NOMO-1 (cell line): Measurements from ENCODE around the gene LRP2BP.

ENCODE experiments used
- DNase-seq, 2 experiments: peaks; one replicate each; lab custom pipeline; 2025; ENCODE audit not compliant: unreplicated experiment in 2 of 2; lab: John Stamatoyannopoulos, UW

The LRP2BP gene

DNA sequence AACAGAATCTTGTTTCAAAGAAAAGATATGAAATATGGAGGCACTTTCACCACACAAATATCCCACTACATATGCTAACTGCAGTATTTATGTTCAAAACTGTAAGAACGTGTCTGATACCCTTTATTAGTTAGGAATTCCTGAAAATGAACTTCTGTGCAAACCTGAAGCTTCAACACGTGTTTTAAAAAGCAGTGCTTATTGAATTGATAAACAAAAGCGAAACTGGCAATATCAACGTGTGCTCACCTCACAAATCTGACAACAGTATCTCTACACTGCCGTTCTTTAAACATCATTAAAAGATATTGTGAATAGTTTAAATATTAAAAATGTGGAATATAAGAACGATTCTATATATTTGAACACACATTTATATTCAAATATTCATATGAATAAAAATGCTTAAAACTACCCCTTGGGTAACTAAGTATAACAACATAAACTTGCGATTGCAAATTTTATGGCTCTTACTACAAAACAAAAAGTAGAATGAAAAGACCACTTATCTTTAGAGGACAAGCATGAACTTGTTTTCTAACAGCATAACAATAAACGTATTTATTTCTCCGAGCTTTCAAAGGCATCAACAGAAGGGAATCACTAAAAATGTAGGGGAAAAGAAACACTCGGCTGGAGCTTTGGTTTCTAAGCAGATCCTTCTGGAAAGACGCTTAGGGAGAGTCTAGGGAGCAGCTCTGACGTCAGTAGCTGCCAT lies at the start of gene LRP2BP:
Gene LRP2BP (minus strand): TSS at position 687 of the 718 bp plus-strand sequence. CDS start 17,738 bp downstream, outside the sequence.
- DNase-seq = peak in 1 of 2 experiments; percentile 37

DNA sequence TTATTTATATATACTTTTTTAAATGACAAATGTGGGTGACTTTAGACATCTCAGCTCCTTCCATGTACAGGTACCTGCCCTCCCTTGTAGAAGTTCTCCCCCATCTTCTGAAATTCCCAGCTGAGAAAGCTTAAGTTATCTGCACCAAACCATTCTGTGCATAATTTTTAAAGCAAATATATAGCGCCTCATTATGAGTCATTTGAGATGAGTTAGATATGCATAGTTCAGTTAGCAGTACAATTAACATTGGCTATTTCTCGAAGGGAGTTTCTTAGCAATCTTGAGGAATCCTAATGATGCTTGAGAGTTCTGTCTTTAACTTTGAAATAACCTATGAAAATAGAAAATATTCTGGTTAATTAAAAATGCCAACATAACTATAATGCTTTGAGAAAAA lies 49.5 kb upstream of the LRP2BP start:
- DNase-seq = no peak

DNA sequence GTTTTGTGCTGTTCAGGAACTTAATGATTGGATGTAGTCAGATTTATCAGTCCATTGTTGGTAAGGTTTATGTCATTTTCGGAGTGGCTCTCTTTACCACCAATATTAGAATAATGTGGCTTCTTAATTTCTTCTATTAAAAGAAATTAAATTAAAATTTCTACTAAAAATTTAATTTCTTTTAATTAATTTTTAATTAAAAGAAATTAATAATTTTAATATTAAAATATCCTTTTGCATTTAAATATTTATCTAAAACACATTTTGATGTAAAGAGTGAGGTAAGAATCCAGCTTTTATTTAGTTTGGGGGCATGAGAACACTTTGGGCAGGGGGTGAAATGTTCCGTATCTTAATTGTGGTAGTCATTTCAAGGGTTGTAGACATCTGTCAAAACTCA lies 45.8 kb upstream of the LRP2BP start:
- no peak for DNase-seq

DNA sequence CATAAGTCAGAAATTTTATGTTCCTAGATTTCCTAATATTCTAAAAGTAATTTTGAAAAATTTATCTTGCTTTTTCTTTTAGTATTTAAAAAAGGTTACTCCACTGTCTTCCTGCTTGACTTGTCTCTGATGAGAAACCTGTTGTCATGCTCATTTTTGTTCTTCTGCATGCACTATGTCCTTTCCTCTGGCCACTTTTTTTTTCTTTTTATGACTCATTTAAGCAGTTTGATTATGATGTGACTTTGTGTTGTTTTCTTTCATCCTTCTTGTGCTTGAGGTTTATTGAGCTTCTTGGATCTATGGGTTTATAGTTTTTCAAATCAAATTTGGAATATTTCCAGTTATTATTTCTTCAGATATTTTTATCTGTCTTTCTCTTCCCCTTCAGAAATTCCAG lies 42.1 kb upstream of the LRP2BP start:
- DNase-seq = no peak

DNA sequence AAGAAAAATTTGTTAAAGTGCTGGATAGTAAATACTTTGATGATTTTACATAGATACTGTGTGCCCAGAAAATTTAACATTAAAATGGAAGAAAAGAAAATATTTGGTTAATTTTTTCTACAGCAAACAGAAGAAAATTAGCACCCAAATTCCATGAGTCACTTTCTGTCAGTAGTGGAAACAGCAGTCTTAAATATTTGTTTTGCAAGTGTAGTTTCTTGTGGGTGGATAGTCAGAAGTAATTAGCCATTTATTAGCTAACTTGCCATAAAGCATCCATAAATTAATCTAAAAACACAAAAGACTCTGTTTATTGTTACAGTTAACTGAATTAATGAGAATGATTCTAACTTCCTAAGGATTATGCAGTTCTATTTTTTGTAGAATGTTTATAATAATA lies 39.7 kb upstream of the LRP2BP start:
- DNase-seq = no peak

DNA sequence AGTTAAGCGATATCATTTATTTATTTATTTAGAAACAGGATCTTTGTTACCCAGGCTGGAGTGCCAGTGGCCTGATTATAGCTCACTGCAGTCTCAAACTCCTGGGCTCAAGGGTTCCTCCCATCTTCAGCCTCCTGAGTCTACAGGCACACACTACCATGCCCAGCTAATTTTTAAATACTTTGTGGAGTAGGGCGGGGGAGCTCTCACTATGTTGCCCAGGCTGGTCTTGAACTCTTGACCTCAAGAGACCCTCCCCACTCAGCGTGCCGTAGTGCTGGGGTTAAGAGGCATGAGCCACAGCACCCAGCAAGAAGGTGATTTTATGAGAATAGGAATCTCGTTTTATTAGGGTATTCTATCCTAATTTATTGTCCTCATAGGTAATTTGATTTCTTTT lies 33.9 kb upstream of the LRP2BP start:
- DNase-seq = no peak

DNA sequence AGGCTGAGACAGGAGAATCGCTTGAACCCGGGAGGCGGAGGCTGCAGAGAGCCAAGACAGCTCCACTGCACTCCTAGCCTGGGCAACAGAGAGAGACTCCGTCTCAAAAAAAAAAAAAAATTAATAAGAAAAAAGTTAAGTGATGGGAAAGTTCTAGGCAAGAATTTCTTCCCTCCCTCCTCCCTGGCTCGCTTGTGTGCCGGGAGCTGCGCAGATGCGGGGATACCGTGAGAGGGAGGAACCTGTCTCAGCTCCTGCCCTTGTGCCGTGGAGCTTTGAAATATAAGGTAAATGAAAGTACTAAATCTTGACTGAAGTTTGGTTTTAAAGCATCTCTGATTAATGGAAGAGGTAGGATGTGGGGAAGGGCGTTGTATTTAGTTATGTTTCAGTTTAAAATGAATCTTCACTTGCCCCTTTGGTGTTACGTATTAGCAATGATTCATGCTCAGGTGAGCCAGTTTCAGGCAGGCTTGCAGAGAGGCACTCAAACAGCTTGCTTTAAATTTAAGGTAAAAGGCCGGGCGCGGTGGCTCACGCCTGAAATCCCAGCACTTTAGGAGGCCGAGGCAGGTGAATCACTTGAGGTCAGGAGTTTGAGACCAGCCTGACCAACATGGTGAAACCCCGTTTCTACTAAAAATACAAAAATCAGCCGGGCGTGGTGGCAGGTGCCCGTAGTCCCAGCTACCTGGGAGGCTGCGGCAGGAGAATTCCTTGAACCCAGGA lies 31.4 kb upstream of the LRP2BP start:
- no peak for DNase-seq

DNA sequence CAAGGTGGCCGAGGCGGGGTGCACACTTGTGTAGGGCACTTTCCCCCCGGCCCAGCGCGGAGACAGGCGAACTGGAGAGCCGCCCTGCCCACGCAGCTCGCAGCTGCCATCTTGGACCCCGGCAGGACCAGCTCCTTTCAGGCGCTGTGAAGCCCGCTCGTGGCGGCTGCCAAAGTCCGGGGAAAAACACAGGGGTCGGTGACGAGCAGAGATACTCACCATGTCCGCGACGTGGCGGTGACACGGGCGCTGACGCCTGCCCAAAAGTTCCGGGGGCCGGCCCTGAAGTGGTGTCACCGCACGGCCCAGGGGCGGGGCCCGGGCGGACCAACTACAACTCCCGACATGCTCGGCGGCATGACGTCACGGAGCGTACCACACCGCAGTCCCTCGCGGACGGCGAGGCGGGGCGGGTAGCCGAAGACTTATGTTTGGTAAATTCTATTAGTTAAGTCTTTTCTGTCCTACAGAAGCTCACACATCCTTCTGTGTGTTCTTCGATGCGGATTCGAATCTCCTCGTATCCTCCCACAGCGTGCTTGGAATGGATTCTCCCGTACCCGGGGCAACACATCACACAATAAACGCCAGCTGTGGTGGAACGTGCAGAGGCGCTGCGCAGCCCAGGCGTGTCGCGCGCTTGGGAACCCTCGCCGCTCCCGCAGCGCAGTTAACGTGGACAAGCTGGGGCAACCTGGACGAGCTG lies 30.1 kb upstream of the LRP2BP start, which contains the start of gene UFSP2:
Gene UFSP2 (minus strand): TSS at position 318 of the 706 bp plus-strand sequence. CDS start 96 bp downstream, at position 222.
- peak; percentile 72 to 86 for DNase-seq

DNA sequence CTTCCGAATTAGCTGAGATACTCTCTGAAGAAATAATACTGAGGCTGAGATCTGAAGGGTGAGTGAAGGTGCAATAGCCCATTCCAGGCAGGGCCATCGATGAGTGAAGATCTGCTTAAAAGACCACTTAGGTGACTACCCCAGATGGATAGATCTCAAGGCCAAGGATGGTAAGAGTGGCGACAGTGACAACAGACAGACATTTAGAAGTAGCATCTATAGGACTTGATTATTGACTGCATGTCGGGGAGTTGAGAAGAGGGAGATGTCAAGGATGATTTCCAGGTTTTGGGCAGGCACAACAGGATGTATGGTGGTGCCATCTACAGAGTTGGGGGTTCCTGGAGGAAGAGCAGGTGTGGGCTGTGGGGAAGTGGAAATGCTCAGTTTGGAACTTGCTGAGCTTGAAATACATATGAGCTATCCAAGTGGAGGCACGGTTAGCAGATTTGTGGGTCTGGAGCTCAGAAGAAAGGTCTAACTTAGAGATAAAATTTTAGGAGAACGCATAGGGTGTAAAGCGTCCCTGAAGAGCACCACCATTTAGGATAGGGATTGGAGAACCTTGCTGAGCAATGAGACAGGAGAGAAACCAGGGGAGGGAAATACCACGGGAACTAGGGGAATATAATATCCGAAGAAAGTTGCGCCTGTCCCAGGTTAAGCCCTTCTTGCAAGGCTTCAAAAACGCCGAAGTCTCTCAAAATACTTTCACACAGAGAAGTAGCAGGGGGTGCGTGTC lies 29.4 kb upstream of the LRP2BP start:
- peak; percentile 9 to 29 for DNase-seq

DNA sequence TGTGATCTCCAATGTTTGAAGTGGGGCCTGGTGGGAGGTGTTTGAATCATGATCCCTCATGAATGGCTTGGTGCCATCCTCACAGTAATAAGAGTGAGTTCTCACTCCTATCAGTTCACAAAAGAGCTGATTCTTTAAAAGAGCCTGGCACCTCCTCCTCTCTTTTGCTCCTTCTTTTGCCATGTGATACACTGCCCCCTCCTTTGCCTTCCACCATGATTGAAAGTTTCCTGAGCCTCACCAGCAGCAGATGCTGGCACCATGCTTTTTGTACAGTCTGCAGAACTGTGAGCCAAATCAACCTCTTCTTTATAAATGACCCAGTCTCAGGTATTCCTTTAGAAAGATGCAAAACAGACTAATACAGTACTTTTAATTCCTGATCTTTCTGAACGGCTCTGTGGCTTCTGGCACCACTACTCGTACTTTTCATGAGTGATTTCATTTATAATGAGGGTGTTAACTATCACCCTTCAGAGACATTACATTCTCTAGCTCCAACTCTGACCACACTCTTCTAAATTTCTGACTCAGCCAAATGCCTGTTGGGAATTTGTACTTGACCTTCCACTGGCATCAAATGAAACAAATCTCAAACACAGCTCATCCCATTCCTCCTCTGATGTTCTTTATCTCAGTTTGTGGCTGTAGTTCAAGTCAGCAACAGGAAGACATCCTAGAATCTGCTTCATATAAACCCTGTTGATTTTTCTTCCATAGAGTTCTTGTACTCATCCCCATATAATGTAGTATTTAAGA lies 25.8 kb upstream of the LRP2BP start:
- no peak for DNase-seq

DNA sequence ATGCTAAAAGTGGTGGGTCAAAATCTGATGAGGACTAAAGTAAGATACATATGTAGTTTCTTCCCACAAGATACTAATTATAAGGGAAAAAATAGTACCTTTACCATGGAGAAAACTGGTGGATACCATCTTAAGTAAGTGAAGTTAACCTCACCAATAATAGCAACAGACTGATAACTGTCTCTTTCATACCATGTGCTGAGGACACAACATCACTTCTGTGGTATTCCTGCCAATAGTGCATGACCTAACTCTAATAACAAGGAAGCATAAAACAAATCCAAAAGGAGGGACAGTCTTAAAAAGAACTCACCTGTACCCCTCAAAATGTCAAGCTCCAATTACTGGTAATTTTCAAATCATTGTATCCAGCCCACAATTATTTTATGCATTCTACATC lies 21.2 kb upstream of the LRP2BP start:
- no peak for DNase-seq

DNA sequence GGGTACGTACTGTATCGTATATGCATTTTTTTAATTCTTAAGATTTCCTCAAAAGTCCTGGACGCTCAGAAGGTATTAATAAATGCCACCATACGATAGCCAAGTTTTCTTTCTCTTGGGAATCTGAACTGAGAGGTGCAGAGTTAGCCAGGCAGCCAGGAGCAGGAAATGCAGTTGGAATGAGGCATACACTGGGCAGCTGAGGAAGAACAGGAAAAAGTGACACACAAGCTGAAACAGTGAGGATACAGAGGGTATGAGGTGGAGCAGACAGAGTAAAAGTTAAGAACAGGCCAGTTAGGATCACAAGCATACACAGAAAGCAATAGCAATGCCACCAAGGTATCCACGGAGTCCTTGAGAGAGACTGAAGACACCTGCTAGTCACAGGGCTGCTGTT lies 16.7 kb upstream of the LRP2BP start:
- DNase-seq = no peak

DNA sequence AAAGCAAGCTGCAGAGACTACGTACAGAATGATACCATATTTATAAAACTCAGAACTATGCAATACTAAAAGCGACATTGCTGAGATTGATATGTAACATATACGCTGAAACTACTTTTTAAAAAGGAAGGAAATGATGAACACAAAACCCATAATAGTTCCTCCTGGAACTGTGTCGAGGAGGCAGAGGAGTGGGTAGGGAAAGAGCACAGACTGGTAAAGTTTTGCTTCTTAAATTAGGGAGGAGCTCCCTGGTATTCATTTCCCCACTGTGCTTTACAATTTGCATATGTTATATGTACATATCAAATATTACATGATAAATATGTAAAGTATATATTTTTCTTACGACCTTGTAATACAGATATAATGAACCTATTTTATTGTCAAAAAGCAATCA lies 16.1 kb upstream of the LRP2BP start:
- DNase-seq = no peak

DNA sequence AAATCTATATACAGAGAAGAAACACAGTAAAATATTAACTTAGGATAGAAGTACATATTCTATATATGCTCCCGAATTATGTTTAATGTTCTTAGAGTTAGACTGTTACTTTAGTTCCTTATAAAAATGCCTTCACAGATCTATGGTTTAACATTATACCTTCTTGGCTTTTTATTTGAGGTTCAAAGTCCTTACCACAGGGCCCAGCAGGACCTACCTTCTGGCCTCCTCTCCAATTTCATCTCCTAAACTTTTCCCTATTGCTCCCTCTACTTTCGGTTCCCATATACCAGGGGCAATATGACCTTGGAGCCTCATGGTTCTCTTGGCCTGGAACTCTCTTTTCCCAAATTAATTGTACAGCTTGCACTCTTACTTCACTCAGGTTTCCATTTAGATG lies 12.7 kb upstream of the LRP2BP start:
- DNase-seq = no peak

DNA sequence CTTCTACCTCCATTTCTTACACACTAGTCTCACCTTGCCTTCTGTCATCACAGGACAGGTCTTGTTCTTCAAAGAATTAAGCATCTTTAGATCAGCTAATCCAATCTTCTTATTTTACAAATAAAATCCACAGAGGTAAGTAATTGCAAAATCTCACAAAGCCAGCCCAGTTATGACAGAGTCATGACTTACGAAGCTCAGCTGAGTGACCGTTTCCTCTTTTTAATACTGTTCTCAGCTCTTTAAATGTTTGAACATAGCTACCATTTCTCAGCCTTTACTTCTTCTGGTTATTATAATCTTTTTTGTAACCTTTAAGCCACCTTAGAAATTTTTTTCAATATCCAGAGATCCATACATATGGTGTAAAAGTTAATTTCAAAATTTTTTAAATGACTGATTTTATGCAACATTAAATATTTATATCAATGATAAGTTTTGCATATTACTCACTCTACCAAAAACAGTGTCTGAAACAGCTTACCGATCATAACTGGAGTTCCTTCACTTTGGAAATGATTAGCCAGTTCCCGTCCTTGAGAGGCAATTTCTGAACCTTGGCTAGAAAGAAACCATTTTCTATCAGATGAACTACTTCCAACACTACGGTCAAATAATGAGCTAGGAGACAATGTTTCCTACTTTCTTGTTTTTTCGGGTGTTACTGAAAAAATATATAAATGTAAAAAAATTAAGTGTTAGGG lies 9.7 kb upstream of the LRP2BP start:
- DNase-seq = peak; percentile 19 to 84

DNA sequence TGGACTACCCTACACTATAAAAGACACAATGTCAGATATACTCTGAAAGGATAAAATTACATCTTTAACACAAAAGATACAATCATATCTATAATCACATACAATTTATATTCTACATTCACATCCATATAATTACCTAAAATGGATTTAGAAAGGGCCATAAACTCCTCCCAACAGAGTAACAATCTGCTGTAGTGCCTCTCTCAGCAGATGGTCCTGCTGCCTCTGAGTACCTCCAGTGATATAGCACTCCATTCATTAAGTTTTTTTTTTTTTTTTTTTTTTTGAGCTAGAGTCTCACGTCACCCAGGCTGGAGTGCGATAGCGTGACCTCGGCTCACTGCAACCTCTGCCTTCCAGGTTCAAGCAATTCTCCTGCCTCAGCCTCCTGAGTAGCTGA lies 8.3 kb upstream of the LRP2BP start:
- no peak for DNase-seq

DNA sequence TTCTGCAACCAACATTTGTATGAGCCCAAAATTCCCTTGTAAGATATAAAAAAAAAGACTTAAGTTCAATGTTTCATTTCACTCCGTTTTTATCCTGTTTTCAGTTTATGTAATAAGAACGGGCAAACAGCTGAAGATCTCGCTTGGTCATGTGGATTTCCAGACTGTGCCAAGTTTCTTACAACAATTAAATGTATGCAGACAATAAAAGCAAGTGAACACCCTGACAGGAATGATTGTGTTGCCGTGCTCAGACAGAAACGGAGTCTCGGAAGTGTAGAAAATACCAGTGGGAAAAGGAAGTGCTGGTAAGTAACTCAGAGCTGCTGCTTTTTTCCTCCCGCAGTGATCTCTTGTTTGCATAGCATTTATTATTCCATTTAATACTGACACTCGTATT lies 3.7 kb upstream of the LRP2BP start:
- DNase-seq = no peak

DNA sequence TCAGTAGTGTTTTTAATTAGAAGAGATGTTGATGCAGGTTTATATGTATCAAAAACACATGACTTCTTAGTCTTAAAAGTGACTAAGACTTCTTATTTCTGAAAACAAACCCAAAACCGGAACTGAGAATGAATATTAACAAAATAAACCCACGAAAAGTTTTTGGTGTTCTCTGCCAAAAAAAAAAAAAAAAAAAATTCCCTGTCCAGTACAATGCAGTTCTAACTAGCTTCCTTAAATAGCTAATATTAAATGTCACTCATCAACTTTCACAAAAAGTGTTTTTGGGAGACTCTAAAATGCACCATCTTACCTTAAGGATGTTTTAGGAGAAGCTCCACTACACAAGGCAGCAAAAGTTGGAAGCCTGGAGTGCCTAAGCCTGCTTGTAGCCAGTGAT lies 2.9 kb upstream of the LRP2BP start:
- peak in 1 of 2 experiments; percentile 21 for DNase-seq

DNA sequence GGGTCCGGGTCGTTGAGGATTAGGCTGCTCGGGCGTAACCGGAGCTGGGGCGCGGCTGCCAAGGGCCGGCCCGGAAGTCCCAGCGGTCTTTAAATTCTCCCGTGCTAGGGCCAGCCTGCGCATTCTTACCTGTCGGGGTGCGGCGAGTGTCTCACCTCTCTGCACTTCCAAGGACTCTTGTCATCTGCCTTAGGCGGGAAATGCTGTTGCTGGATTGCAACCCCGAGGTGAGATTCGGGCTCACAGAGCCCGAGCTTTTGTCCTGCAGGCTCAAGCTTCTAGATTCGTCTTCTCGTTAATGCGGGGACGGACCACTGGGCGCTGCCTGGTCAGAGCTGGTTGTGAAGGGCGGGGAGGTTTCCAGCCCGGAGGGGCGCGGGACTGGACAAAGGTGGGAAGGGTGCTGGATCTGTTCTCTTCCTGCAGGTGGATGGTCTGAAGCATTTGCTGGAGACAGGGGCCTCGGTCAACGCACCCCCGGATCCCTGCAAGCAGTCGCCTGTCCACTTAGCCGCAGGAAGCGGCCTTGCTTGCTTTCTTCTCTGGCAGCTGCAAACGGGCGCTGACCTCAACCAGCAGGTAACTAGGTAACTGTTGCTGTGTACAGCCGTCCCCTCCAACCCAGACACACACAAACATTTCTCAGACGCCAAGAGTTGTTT lies 1.1 kb upstream of the LRP2BP start, which contains the start of gene ANKRD37:
Gene ANKRD37 (plus strand): TSS at position 118 of the 662 bp plus-strand sequence. CDS start 83 bp downstream, at position 201.
- DNase-seq = no peak
